GM23248 (cell line): ENCODE measurements around the gene CAVIN2.

ENCODE experiments used
- EZH2 ChIP-seq: fragments of 200-600 bp; sonication (generic); IDR thresholded peaks from 2 replicates; pipeline ENCODE4 v1.6.1; 2018; ENCODE audit warnings: antibody characterized with exemption, mild to moderate bottlenecking; ENCODE audit not compliant: insufficient read depth, poor library complexity, severe bottlenecking
- EZH2phosphoT487 ChIP-seq: fragments of 200-600 bp; sonication (generic); IDR thresholded peaks from 2 replicates; pipeline ENCODE4 v1.6.1; 2018; ENCODE audit warnings: antibody characterized with exemption, moderate library complexity, mild to moderate bottlenecking, low read depth; ENCODE audit not compliant: insufficient read depth

GRCh38 chr2:191836853-191837769 lies 9.8 kb downstream of the CAVIN2 start:
- TF ChIP-seq EZH2 (no peak), EZH2phosphoT487 (no peak)
